Measurements from ENCODE around the gene CFAP157. TPM values are rescaled to one million over a fixed set of nuclear protein-coding genes. Genes with fewer than 3 reads are reported as not detected.

Gene CFAP157
- total RNA-seq, 1 donor from 2014 or later: 0.19 TPM

- no peak for DNase-seq (ENCODE audit: low spot score)
These were observed 52.1 kb downstream of the CFAP157 start for GRCh38 chr9:127758843-127759242.

GRCh38 chr9:127761061-127761460 is 54.3 kb downstream of the CFAP157 start:
- no peak for DNase-seq (ENCODE audit: low spot score)

DNA sequence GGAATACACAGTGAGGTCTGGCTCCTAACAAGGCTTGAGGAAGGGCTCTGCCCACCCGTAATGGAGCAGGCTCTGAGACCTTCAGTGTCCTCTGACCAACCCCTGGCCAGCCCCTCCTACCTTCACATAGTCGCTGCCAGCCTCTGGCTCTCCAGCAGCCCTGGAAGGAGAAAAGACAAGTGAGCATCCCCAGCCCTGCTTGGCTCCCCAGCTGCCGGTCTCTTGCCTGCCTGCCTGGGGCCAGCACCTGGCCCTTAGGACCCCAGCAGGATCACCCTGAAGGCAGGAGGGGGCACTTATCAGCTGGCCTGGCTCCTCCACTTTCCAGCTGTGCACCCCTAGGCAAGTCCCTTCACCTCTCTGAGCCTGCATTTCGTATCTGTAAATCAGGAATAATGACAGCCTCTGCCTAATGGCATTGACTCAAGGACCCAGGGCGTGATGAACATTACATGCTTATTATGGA is 54.7 kb downstream of the CFAP157 start:
- no peak for DNase-seq (ENCODE audit: low spot score)

DNA sequence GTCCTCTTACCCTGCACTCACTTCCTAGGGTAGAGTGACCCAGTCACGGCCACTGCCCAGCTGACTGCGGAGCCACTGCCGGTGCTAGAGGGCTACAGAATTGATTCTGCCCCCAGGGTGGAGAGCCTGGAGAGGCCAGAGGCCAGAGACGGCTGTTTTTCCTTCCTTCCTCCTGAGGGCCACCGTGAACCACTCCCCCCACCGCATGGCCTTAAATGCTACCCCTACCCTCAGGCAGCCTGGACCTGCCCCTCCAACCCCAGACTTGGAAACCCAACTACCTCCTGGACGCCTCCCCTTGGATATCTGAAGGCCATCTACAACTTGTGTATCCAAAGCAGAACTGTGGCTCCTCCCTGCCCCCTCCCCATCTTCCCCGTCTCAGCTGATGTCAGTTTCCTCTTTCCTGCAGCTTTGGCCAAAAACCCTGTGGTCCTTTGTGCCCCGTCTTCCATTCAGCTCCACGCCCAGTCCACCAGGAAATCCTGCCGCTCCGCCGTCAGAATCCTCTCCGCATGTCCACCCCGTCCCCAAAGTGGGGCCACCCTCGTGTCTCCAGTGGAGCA is 55.4 kb downstream of the CFAP157 start:
- no peak for DNase-seq (ENCODE audit: low spot score)

DNA sequence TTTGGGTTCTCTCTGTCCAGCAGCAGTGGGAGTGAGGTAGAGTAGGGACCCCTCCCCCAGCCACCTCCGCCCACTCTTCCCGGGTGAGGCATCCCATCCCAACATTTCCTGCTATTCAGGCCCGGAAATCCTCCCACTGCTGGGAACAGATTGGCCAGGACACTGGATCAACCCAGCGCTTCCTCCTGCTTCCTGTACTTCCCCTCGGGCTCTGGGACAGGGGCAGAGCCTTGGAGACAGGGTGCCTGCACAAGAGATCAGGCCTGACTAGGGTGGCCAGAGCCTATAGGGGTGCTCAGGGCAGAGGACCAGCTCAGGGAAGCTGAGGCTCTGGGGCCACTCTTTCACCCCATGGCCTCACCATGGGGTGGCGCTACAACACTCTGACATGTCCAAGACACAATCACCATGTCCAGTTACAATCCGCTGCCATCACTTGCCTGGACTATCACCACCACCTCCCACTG is 57.2 kb downstream of the CFAP157 start:
- DNase-seq (ENCODE audit: low spot score): no peak

GRCh38 chr9:127765418-127765817 is 58.6 kb downstream of the CFAP157 start:
- DNase-seq (ENCODE audit: low spot score): no peak

Other genes starting within 250 kb of the CFAP157 start
- 77.0 TPM for gene STXBP1, start 94.7 kb upstream of the CFAP157 start, total RNA-seq
- gene PTRH1, start 8.7 kb downstream of the CFAP157 start, total RNA-seq: 21.3 TPM
- gene TTC16, start 9.1 kb downstream of the CFAP157 start, total RNA-seq: not detected
- gene TOR2A, start 28.3 kb downstream of the CFAP157 start, total RNA-seq: 8.6 TPM
- 28.1 TPM for gene SH2D3C, start 71.7 kb downstream of the CFAP157 start, total RNA-seq
- gene CDK9, start 79.0 kb downstream of the CFAP157 start, total RNA-seq: 105 TPM
- 108 TPM for gene FPGS, start 95.9 kb downstream of the CFAP157 start, total RNA-seq
- gene ENG, start 147.7 kb downstream of the CFAP157 start, total RNA-seq: 243 TPM
- 68.3 TPM for gene AK1, start 170.7 kb downstream of the CFAP157 start, total RNA-seq
- gene ST6GALNAC6, start 192.6 kb downstream of the CFAP157 start, total RNA-seq: 109 TPM
- gene ST6GALNAC4, start 210.1 kb downstream of the CFAP157 start, total RNA-seq: 40.0 TPM
- 2.2 TPM for gene PIP5KL1, start 223.8 kb downstream of the CFAP157 start, total RNA-seq
- 20.9 TPM for gene DPM2, start 230.9 kb downstream of the CFAP157 start, total RNA-seq

Measured in mesenteric fat pad (tissue), 1 donor.